ENCODE results near the gene GPR6.

Gene GPR6

DNA sequence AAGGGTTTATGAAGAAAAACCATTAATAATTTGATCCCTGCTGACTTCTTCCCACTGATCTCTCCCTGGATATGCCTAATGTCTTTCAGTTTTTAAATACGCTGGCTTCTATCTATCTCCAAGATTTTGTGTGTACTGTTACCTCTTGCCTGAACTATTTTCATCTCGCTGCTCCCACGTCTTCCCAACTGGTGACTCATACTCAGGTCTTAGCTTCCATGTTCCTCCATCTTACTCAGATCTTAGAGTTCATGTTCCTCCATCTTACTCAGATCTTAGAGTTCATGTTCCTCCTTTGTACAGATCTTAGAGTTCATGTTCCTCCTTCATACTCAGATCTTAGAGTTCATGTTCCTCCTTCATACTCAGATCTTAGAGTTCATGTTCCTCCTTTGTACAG, 21.6 kb downstream of the GPR6 start:
- peak overlapping the region; percentile 76 for H3K27ac ChIP-seq
- H3K4me1 ChIP-seq (ENCODE audit: control insufficient read depth in 1 of 2, insufficient read depth in 1 of 2, low read depth in 1 of 2, low read length in 1 of 2): no peaks in the 10 kb centered on the region
- no peak overlapping the region for H3K4me3 ChIP-seq (ENCODE audit: low read depth in 1 of 2, low read length in 1 of 2)
- no peaks in the 10 kb centered on the region for H3K36me3 ChIP-seq
- H3K27me3 ChIP-seq: peaks cover 19% of the 10 kb centered on the region
- H3K9me3 ChIP-seq: peaks cover 5% of the 10 kb centered on the region
- TF ChIP-seq, protein P1, sequence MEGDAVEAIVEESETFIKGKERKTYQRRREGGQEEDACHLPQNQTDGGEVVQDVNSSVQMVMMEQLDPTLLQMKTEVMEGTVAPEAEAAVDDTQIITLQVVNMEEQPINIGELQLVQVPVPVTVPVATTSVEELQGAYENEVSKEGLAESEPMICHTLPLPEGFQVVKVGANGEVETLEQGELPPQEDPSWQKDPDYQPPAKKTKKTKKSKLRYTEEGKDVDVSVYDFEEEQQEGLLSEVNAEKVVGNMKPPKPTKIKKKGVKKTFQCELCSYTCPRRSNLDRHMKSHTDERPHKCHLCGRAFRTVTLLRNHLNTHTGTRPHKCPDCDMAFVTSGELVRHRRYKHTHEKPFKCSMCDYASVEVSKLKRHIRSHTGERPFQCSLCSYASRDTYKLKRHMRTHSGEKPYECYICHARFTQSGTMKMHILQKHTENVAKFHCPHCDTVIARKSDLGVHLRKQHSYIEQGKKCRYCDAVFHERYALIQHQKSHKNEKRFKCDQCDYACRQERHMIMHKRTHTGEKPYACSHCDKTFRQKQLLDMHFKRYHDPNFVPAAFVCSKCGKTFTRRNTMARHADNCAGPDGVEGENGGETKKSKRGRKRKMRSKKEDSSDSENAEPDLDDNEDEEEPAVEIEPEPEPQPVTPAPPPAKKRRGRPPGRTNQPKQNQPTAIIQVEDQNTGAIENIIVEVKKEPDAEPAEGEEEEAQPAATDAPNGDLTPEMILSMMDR (IDR thresholded peaks at IDR 0.05): no peak

- H3K4me3 ChIP-seq (ENCODE audit: low read depth in 1 of 2, low read length in 1 of 2): no peak overlapping the region
- TF ChIP-seq, protein P1 (IDR thresholded peaks at IDR 0.05): no peak
- peaks cover 15% of the 10 kb centered on the region for H3K27me3 ChIP-seq
- peaks cover 5% of the 10 kb centered on the region for H3K9me3 ChIP-seq
- no peaks in the 10 kb centered on the region for H3K36me3 ChIP-seq
- H3K4me1 ChIP-seq (ENCODE audit: control insufficient read depth in 1 of 2, insufficient read depth in 1 of 2, low read depth in 1 of 2, low read length in 1 of 2): no peaks in the 10 kb centered on the region
- H3K27ac ChIP-seq: no peak overlapping the region
These were observed 24.6 kb downstream of the GPR6 start for GRCh38 chr6:110002676-110003075.

DNA sequence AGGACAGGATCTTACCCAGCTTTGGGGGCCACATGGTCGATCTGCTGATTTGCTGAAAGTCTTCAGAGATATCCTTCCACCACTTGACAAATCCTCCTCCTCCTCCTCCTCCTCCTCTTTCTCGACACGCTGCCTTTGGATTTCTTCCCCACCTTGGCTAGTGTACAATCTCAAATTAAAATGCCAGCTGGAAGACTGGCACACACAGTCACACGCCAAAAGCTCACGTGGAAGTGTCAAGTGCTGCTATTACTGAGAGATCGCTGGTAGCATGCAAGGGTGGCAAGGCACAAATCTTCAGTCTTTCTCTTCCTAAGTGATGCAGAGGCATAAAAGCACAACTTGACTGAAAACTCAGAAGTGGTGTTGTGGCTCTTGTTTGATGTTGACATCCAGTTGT, 35.3 kb downstream of the GPR6 start:
- Histone ChIP-seq H3K4me3 (ENCODE audit: low read depth in 1 of 2, low read length in 1 of 2) (no peak overlapping the region), H3K4me1 (ENCODE audit: control insufficient read depth in 1 of 2, insufficient read depth in 1 of 2, low read depth in 1 of 2, low read length in 1 of 2) (no peaks in the 10 kb centered on the region), H3K36me3 (no peaks in the 10 kb centered on the region), H3K27ac (no peak overlapping the region), H3K9me3 (no peaks in the 10 kb centered on the region), H3K27me3 (no peaks in the 10 kb centered on the region)
- TF ChIP-seq, protein P1 (IDR thresholded peaks at IDR 0.05): no peak

GRCh38 chr6:110015206-110015605, 37.1 kb downstream of the GPR6 start:
- H3K9me3 ChIP-seq: no peaks in the 10 kb centered on the region
- H3K4me3 ChIP-seq (ENCODE audit: low read depth in 1 of 2, low read length in 1 of 2): no peak overlapping the region
- TF ChIP-seq, protein P1 (IDR thresholded peaks at IDR 0.05): no peak
- H3K27me3 ChIP-seq: no peaks in the 10 kb centered on the region
- no peak overlapping the region for H3K27ac ChIP-seq
- no peaks in the 10 kb centered on the region for H3K36me3 ChIP-seq
- peaks cover 0 to under 1% of the 10 kb centered on the region in 2 experiments for H3K4me1 ChIP-seq (ENCODE audit: control insufficient read depth in 1 of 2, insufficient read depth in 1 of 2, low read depth in 1 of 2, low read length in 1 of 2)

DNA sequence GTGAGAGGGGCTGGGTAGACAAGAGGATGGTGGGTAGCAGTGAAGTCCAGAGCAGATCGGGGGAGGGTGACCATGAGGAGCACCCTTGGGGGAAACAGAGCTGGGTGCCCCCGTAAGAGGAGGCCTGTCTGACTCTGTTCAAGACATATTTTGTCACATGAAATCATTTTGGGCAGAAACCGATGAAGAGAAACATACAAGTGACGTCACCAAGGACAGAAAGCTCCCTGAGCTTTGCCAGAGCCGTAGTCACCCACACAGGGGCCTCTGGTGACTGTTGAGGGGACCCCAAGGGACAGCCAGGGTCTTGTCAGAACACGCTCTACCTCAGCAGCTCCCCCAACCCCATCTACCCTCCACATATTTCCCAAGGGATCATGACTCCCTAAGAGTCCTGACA, 39.2 kb downstream of the GPR6 start:
- H3K27ac ChIP-seq: no peak overlapping the region
- TF ChIP-seq, protein P1 (IDR thresholded peaks at IDR 0.05): no peak
- H3K9me3 ChIP-seq: no peaks in the 10 kb centered on the region
- H3K27me3 ChIP-seq: no peaks in the 10 kb centered on the region
- no peak overlapping the region for H3K4me3 ChIP-seq (ENCODE audit: low read depth in 1 of 2, low read length in 1 of 2)
- no peaks in the 10 kb centered on the region for H3K36me3 ChIP-seq
- H3K4me1 ChIP-seq (ENCODE audit: control insufficient read depth in 1 of 2, insufficient read depth in 1 of 2, low read depth in 1 of 2, low read length in 1 of 2): peaks cover 9 to 14% of the 10 kb centered on the region in 2 experiments

- no peaks in the 10 kb centered on the region for H3K27me3 ChIP-seq
- H3K9me3 ChIP-seq: no peaks in the 10 kb centered on the region
- H3K36me3 ChIP-seq: no peaks in the 10 kb centered on the region
- TF ChIP-seq, protein P1 (IDR thresholded peaks at IDR 0.05): no peak
- H3K4me3 ChIP-seq (ENCODE audit: low read depth in 1 of 2, low read length in 1 of 2): no peak overlapping the region
- no peak overlapping the region for H3K27ac ChIP-seq
- H3K4me1 ChIP-seq (ENCODE audit: control insufficient read depth in 1 of 2, insufficient read depth in 1 of 2, low read depth in 1 of 2, low read length in 1 of 2): peaks cover 9 to 14% of the 10 kb centered on the region in 2 experiments
These were observed 39.8 kb downstream of the GPR6 start for GRCh38 chr6:110017946-110018345.

All from neutrophil (primary cell).